ENCODE data around the gene C17orf75.

DNA sequence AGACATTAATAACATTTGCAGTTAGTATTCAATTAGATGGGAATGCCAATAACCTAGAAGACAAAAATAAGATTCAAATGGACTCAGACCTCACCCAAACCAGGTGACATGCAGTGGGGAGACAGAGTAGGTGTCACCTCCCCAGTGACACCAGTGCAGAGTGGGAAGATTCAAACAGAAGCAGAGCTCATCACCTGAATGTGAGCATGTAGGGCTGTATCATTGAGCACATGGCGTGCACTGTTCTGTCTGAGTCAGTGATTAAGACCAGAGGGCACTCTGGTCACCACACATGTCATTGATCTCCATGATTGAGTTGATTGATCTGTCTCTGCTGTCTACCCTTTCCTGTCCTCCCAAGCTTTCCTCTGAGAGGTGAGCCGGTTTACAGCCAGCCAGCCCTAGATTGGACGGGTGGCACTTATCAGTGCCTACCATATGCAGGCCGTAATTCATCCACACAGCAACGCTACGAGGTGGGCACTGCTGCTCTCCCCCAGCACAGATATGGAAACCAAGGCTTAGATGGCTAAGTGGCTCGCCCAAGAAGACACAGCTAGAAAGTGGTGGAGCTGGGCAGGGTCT is 42.3 kb downstream of the C17orf75 start:
- TF ChIP-seq POLR2AphosphoS5 (IDR thresholded peaks at IDR 0.05; ENCODE audit: low read depth, low read length): no peak
- TF ChIP-seq POLR2A (IDR thresholded peaks at IDR 0.05; ENCODE audit: low read depth, low read length): no peak
- no peak for TF ChIP-seq TAF1 (IDR thresholded peaks at IDR 0.05; ENCODE audit: low read depth, low read length)
- TF ChIP-seq POU2F2 (IDR thresholded peaks at IDR 0.05; ENCODE audit: low read depth, low read length): no peak
- TF ChIP-seq SPI1 (IDR thresholded peaks at IDR 0.05; ENCODE audit: low read depth, low read length): no peak
- no peak for TF ChIP-seq PAX5 (IDR thresholded peaks at IDR 0.05; ENCODE audit: insufficient read depth, low read length, severe bottlenecking)

All from GM12891 (cell line).